Duodenal mucosa (tissue), 2 donors: ENCODE results near the gene CXorf66.
"Not testable (repeated sequence)": the region's sequence is repeated elsewhere in the genome, so short reads cannot be mapped to it uniquely, and the experiment has no call there.

ENCODE experiments used
- H3K27ac ChIP-seq: one replicate; pipeline ENCODE4 v1.7.0; 2013; ENCODE audit warnings: low read depth, low read length
- H3K27me3 ChIP-seq, 2 donors: one replicate each; pipeline ENCODE4 v1.7.0; 2013; ENCODE audit warnings: low read length in 2 of 2, control low read depth in 1 of 2; ENCODE audit not compliant: insufficient read depth in 2 of 2, control insufficient read depth in 1 of 2
- H3K36me3 ChIP-seq, 2 donors: one replicate each; pipeline ENCODE4 v1.7.0; 2013; ENCODE audit warnings: low read length in 2 of 2, control low read depth in 1 of 2; ENCODE audit not compliant: insufficient read depth in 2 of 2, control insufficient read depth in 1 of 2
- H3K4me1 ChIP-seq, 2 donors: one replicate each; pipeline ENCODE4 v1.7.0; 2013; ENCODE audit warnings: low read length in 2 of 2, control low read depth in 1 of 2; ENCODE audit not compliant: insufficient read depth in 2 of 2, control insufficient read depth in 1 of 2
- H3K4me3 ChIP-seq, 2 donors: one replicate each; pipeline ENCODE4 v1.7.0; 2013; ENCODE audit warnings: low read length in 2 of 2, low read depth in 1 of 2
- H3K9ac ChIP-seq, 2 donors: one replicate each; pipeline ENCODE4 v1.7.0; 2013; ENCODE audit warnings: low read length in 2 of 2, low read depth in 1 of 2
- H3K9me3 ChIP-seq, 2 donors: one replicate each; pipeline ENCODE4 v1.7.0; 2013; ENCODE audit warnings: low read length in 2 of 2, control low read depth in 1 of 2; ENCODE audit not compliant: control insufficient read depth in 1 of 2

CXorf66 gene

GRCh38 chrX:139965421-139965820 lies at the start of gene CXorf66:
CXorf66 (minus strand) TSS chrX:139965521; CDS start chrX:139965496, 25 bp downstream.
- H3K27me3 ChIP-seq: no peaks in the 10 kb centered on the region
- H3K4me1 ChIP-seq: no peaks in the 10 kb centered on the region
- no peak within 1 kb of the TSS for H3K4me3 ChIP-seq
- no peaks in the 10 kb centered on the region for H3K36me3 ChIP-seq
- no peaks in the 10 kb centered on the region for H3K9me3 ChIP-seq
- no peak within 1 kb of the TSS for H3K27ac ChIP-seq
- H3K9ac ChIP-seq: no peak within 1 kb of the TSS

GRCh38 chrX:139982856-139983255 lies 17.5 kb upstream of the CXorf66 start:
- no peak overlapping the region for H3K9ac ChIP-seq
- no peaks in the 10 kb centered on the region for H3K9me3 ChIP-seq
- H3K27ac ChIP-seq: no peak overlapping the region
- no peak overlapping the region for H3K4me3 ChIP-seq
- no peaks in the 10 kb centered on the region for H3K4me1 ChIP-seq
- H3K27me3 ChIP-seq: no peaks in the 10 kb centered on the region
- H3K36me3 ChIP-seq: no peaks in the 10 kb centered on the region

DNA sequence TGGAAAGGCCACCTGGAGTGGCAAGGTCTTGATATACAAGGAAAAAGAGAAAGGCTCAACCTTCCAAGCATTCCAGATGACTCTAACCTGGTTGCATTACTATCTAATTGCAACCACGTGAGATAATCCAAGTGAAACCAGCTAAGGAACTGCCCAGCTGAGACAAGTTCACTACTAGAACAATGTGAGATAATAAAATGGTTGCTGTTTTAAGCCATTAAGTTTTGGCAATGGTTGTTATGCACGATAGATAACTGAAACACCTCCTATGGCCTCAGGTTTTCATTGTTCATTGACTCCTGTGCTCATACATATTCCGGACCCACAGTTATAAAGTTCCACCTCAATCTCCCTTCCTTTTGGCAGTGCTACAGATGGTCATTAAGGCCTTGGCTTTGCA lies 9.2 kb upstream of the CXorf66 start:
- Histone ChIP-seq H3K4me1 (no peaks in the 10 kb centered on the region), H3K27me3 (no peaks in the 10 kb centered on the region), H3K9me3 (no peaks in the 10 kb centered on the region), H3K4me3 (no peak overlapping the region), H3K36me3 (no peaks in the 10 kb centered on the region), H3K27ac (no peak overlapping the region), H3K9ac (no peak overlapping the region)

GRCh38 chrX:139972629-139973624 lies 7.6 kb upstream of the CXorf66 start:
- H3K9me3 ChIP-seq: no peaks in the 10 kb centered on the region
- H3K27me3 ChIP-seq: no peaks in the 10 kb centered on the region
- no peaks in the 10 kb centered on the region for H3K4me1 ChIP-seq
- H3K36me3 ChIP-seq: no peaks in the 10 kb centered on the region
- H3K9ac ChIP-seq: no peak overlapping the region
- no peak overlapping the region for H3K27ac ChIP-seq
- H3K4me3 ChIP-seq: no peak overlapping the region

GRCh38 chrX:139972113-139972512 lies 6.8 kb upstream of the CXorf66 start:
- Histone ChIP-seq H3K27ac (no peak overlapping the region), H3K4me3 (no peak overlapping the region), H3K9me3 (no peaks in the 10 kb centered on the region), H3K36me3 (no peaks in the 10 kb centered on the region), H3K27me3 (no peaks in the 10 kb centered on the region), H3K4me1 (no peaks in the 10 kb centered on the region), H3K9ac (no peak overlapping the region)

DNA sequence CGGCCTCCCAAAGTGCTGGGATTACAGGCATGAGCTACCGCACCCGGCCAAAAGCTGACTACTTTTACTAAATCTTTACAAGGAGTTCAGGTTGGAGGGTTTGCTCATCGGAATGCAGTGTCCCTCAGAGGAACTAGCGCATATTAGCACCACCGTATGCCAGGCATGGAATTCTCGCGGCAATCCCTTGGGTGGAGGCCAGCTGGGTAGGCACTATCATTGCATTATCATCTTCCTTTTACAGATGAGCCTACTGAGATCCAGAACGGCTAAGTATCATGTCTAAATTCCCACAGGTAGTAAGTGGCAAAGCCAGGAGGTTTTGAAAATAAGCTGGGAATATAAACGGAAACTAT lies 6.1 kb upstream of the CXorf66 start:
- Histone ChIP-seq H3K9ac (no peak overlapping the region), H3K4me3 (no peak overlapping the region), H3K36me3 (no peaks in the 10 kb centered on the region), H3K4me1 (no peaks in the 10 kb centered on the region), H3K27me3 (no peaks in the 10 kb centered on the region), H3K27ac (no peak overlapping the region), H3K9me3 (no peaks in the 10 kb centered on the region)

GRCh38 chrX:139969286-139969685 lies 4.0 kb upstream of the CXorf66 start:
- no peaks in the 10 kb centered on the region for H3K9me3 ChIP-seq

DNA sequence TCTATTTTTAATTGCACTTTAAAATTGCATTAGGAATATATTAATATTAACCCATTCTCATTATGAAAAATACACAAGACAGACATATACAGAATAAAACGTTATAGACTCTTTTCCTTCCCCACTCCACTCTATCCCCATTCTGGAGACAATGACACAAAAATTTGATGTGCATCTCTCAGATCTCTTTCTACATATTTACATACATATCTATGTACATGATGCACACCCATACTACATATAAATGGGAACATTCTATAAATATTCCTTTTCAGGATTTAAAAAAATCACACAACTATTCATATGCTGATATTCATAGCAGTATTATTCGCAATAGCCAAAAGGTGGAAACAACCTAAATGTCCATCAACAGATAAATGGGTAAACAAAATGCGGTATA lies 2.4 kb upstream of the CXorf66 start:
- Histone ChIP-seq H3K4me3 (no peak overlapping the region), H3K4me1 (no peaks in the 10 kb centered on the region), H3K27me3 (no peaks in the 10 kb centered on the region), H3K9me3 (no peaks in the 10 kb centered on the region), H3K9ac (no peak overlapping the region), H3K27ac (no peak overlapping the region), H3K36me3 (no peaks in the 10 kb centered on the region)

More at GRCh38 chrX:139969286-139969685, 4.0 kb upstream of the CXorf66 start:
- Histone ChIP-seq H3K27ac (no peak overlapping the region), H3K27me3 (no peaks in the 10 kb centered on the region), H3K36me3 (no peaks in the 10 kb centered on the region), H3K4me3 (no peak overlapping the region), H3K4me1 (no peaks in the 10 kb centered on the region), H3K9ac (no peak overlapping the region)

GRCh38 chrX:139967300-139967699 lies 2.0 kb upstream of the CXorf66 start:
- Histone ChIP-seq H3K4me1 (no peaks in the 10 kb centered on the region), H3K27me3 (no peaks in the 10 kb centered on the region), H3K9me3 (no peaks in the 10 kb centered on the region)

DNA sequence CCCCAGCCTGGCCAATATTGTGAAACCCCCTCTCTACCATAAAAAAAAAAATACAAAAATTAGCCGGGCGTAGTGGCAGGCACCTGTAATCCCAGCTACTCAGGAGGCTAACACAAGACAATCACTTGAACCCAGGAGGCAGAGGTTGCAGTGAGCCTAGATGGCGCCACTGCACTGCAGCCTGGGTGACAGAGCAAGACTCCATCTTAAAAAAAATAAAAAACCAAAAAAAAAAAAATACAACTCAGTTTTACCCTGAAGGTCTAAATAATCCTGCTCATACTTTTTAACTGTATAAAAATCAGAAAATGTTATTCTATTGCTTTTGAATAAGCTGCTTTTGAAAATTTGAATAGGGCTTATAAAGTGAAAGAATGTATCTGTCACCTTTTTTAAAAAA lies 838 bp upstream of the CXorf66 start:
- H3K4me3 ChIP-seq, H3K9ac ChIP-seq, H3K4me1 ChIP-seq, H3K36me3 ChIP-seq, H3K27ac ChIP-seq, H3K27me3 ChIP-seq, H3K9me3 ChIP-seq: not testable (repeated sequence)

More at GRCh38 chrX:139967300-139967699, 2.0 kb upstream of the CXorf66 start:
- H3K36me3 ChIP-seq: no peaks in the 10 kb centered on the region
- H3K27ac ChIP-seq: no peak overlapping the region
- H3K4me3 ChIP-seq: no peak overlapping the region
- no peak overlapping the region for H3K9ac ChIP-seq
